Measurements from ENCODE around the gene POLDIP2. TPM values are rescaled to one million over a fixed set of nuclear protein-coding genes. Genes with fewer than 3 reads are reported as not detected.

Gene POLDIP2
- total and polyA plus RNA-seq, 2 donors (not counting 1 experiment from before 2014, with no cell fraction given), result 30.2 to 35.7 TPM

GRCh38 chr17:28379814-28380801 is 22.8 kb upstream of the POLDIP2 start:
- H3K9me3 ChIP-seq (ENCODE audit: control extremely low read depth in 1 of 3, control insufficient read depth in 2 of 3, insufficient read depth in 1 of 3, low read length in 2 of 3), result peaks cover 0 to 1% (median 0%) of the 10 kb centered on the region in 3 donors
- peaks cover 11 to 14% of the 10 kb centered on the region in 2 donors for H3K4me1 ChIP-seq (ENCODE audit: control insufficient read depth in 2 of 2, insufficient read depth in 2 of 2, low read length in 2 of 2)
- H3K27ac ChIP-seq (ENCODE audit: low read length in 2 of 2), result no peak overlapping the region
- peaks cover 14% of the 10 kb centered on the region for H4K20me1 ChIP-seq (ENCODE audit: control insufficient read depth, insufficient read depth, low read length, poor library complexity, severe bottlenecking)
- H3K27me3 Mint-ChIP-seq, result peaks cover 23% of the 10 kb centered on the region
- DNase-seq (no peak), ATAC-seq (ENCODE audit: low read depth) (no peak)
- no peaks in the 10 kb centered on the region for H3K36me3 ChIP-seq (replicated peaks in 1 of 2; ENCODE audit: control extremely low read depth in 1 of 2, control insufficient read depth in 1 of 2, extremely low read depth in 1 of 2, insufficient read depth in 2 of 2, low read length in 1 of 2)
- H3K79me2 ChIP-seq (ENCODE audit: control insufficient read depth, insufficient read depth, low read length), result peaks cover 16% of the 10 kb centered on the region
- H3K27ac Mint-ChIP-seq, result no peak overlapping the region
- intact Hi-C loops (cut with micrococcal nuclease), result no loop called here
- H3K4me1 Mint-ChIP-seq, result peaks cover 21% of the 10 kb centered on the region
- H3K4me2 ChIP-seq (replicated peaks; ENCODE audit: low read depth, low read length, poor library complexity, severe bottlenecking), result no peak overlapping the region
- ChIA-PET CTCF (no interaction called here), POLR2A (interaction anchor here (0.6 to 0.7 kb wide), 2 partner anchors 11 to 29 kb away, joined by 7 to 8 read pairs; no protein-coding TSS in a partner anchor)
- WGBS (ENCODE audit: insufficient coverage), result 69% methylated on average over 8 of the region's 10 CpGs
- no peak overlapping the region for H3K9ac ChIP-seq (ENCODE audit: low read length)
- peak overlapping the region; percentile 7 for H3K4me3 Mint-ChIP-seq
- H3K9me3 Mint-ChIP-seq (ENCODE audit: insufficient read depth), result no peaks in the 10 kb centered on the region
- peaks cover 0 to 22% (median 2%) of the 10 kb centered on the region in 4 experiments for H3K27me3 ChIP-seq (replicated peaks in 1 of 4; ENCODE audit: control extremely low read depth in 1 of 4, control insufficient read depth in 3 of 4, insufficient read depth in 4 of 4, low read length in 3 of 4)
- H3K4me3 ChIP-seq (ENCODE audit: control extremely low read depth in 1 of 5, extremely low read depth in 1 of 5, insufficient read depth in 1 of 5, low read depth in 2 of 5, low read length in 4 of 5), result no peak overlapping the region
- TF ChIP-seq, protein P1, sequence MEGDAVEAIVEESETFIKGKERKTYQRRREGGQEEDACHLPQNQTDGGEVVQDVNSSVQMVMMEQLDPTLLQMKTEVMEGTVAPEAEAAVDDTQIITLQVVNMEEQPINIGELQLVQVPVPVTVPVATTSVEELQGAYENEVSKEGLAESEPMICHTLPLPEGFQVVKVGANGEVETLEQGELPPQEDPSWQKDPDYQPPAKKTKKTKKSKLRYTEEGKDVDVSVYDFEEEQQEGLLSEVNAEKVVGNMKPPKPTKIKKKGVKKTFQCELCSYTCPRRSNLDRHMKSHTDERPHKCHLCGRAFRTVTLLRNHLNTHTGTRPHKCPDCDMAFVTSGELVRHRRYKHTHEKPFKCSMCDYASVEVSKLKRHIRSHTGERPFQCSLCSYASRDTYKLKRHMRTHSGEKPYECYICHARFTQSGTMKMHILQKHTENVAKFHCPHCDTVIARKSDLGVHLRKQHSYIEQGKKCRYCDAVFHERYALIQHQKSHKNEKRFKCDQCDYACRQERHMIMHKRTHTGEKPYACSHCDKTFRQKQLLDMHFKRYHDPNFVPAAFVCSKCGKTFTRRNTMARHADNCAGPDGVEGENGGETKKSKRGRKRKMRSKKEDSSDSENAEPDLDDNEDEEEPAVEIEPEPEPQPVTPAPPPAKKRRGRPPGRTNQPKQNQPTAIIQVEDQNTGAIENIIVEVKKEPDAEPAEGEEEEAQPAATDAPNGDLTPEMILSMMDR (IDR thresholded peaks at IDR 0.05), result no peak
- TF ChIP-seq EZH2 (IDR thresholded peaks at IDR 0.05; ENCODE audit: borderline replicate concordance, insufficient read depth, low read depth, low read length, poor library complexity, severe bottlenecking), result no peak
- H2AFZ ChIP-seq (ENCODE audit: insufficient read depth, low read depth, low read length, poor library complexity, severe bottlenecking), result no peak overlapping the region

DNA sequence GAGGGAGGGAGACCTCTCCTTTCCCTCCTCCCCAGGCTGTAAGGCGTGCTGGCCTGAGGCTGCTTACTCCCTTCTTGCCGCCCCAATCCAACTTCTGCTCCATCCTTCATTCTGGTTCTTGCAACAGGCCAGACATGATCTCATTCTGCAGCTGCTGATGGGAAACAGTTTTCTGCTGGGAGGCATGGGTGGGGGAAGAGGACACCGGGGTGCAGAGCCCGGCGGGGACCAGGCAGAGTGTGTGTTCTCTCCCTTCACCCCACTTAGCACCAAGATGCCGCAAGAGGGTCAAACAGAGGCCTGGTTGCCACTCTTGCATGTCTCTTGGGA is 15.6 kb upstream of the POLDIP2 start:
- ChIA-PET CTCF (interaction anchor here (1.4 to 3.8 kb wide), 2 partner anchors 15 to 43 kb away, joined by 6 to 19 read pairs; partner anchors contain the start of gene POLDIP2), POLR2A (no interaction called here)
- peak overlapping the region; percentile 82 for H3K4me3 Mint-ChIP-seq
- Histone ChIP-seq H3K79me2 (ENCODE audit: control insufficient read depth, insufficient read depth, low read length) (peaks cover 8% of the 10 kb centered on the region), H3K4me2 (replicated peaks; ENCODE audit: low read depth, low read length, poor library complexity, severe bottlenecking) (peak overlapping the region; percentile 92), H3K27ac (ENCODE audit: low read length in 2 of 2) (no peak overlapping the region), H3K9ac (ENCODE audit: low read length) (peak overlapping the region; percentile 71), H3K9me3 (ENCODE audit: control extremely low read depth in 1 of 3, control insufficient read depth in 2 of 3, insufficient read depth in 1 of 3, low read length in 2 of 3) (no peaks in the 10 kb centered on the region), H4K20me1 (ENCODE audit: control insufficient read depth, insufficient read depth, low read length, poor library complexity, severe bottlenecking) (peaks cover 22% of the 10 kb centered on the region), H3K4me3 (ENCODE audit: control extremely low read depth in 1 of 5, extremely low read depth in 1 of 5, insufficient read depth in 1 of 5, low read depth in 2 of 5, low read length in 4 of 5) (peak overlapping the region in 2 of 5 experiments; percentile 74 to 81), H3K4me1 (ENCODE audit: control insufficient read depth in 2 of 2, insufficient read depth in 2 of 2, low read length in 2 of 2) (peaks cover 14 to 23% of the 10 kb centered on the region in 2 donors), H3K36me3 (replicated peaks in 1 of 2; ENCODE audit: control extremely low read depth in 1 of 2, control insufficient read depth in 1 of 2, extremely low read depth in 1 of 2, insufficient read depth in 2 of 2, low read length in 1 of 2) (peaks cover 0 to 3% of the 10 kb centered on the region in 2 experiments), H2AFZ (ENCODE audit: insufficient read depth, low read depth, low read length, poor library complexity, severe bottlenecking) (no peak overlapping the region), H3K27me3 (replicated peaks in 1 of 4; ENCODE audit: control extremely low read depth in 1 of 4, control insufficient read depth in 3 of 4, insufficient read depth in 4 of 4, low read length in 3 of 4) (no peaks in the 10 kb centered on the region)
- TF ChIP-seq, protein P1 (IDR thresholded peaks at IDR 0.05), result no peak
- no peak for TF ChIP-seq EZH2 (IDR thresholded peaks at IDR 0.05; ENCODE audit: borderline replicate concordance, insufficient read depth, low read depth, low read length, poor library complexity, severe bottlenecking)
- H3K27me3 Mint-ChIP-seq, result no peaks in the 10 kb centered on the region
- no peak for ATAC-seq (ENCODE audit: low read depth)
- H3K9me3 Mint-ChIP-seq (ENCODE audit: insufficient read depth), result no peaks in the 10 kb centered on the region
- intact Hi-C loops (cut with micrococcal nuclease), result loop anchor here (5.0 kb wide), 1 partner anchor 34 kb away; the partner anchor contains the start of gene SLC46A1
- H3K4me1 Mint-ChIP-seq, result peaks cover 22% of the 10 kb centered on the region
- WGBS (ENCODE audit: insufficient coverage), result 100% methylated on average over 4 of the region's 6 CpGs
- H3K27ac Mint-ChIP-seq, result peak overlapping the region; percentile 65
- DNase-seq, result no peak
